SU-DHL-6 (cell line): Measurements from ENCODE around the gene AOC2.

ENCODE experiments used
- EZH2phosphoT487 ChIP-seq: fragments of 200-600 bp; sonication (generic), shearing (Covaris generic); conservative IDR thresholded peaks from 2 replicates; pipeline ENCODE4 v1.6.1; 2018; ENCODE audit warnings: mild to moderate bottlenecking, antibody characterized with exemption, low read length, moderate library complexity, mixed read lengths
- TF ChIP-seq, protein P1 (sequence below): fragments of 200-600 bp; sonication (generic); IDR thresholded peaks from one replicate; pipeline ENCODE4 v1.5.1; 2017; ENCODE audit warnings: antibody characterized with exemption, mild to moderate bottlenecking, low read length, moderate library complexity; ENCODE audit not compliant: insufficient read depth, poor library complexity, severe bottlenecking

DNA sequence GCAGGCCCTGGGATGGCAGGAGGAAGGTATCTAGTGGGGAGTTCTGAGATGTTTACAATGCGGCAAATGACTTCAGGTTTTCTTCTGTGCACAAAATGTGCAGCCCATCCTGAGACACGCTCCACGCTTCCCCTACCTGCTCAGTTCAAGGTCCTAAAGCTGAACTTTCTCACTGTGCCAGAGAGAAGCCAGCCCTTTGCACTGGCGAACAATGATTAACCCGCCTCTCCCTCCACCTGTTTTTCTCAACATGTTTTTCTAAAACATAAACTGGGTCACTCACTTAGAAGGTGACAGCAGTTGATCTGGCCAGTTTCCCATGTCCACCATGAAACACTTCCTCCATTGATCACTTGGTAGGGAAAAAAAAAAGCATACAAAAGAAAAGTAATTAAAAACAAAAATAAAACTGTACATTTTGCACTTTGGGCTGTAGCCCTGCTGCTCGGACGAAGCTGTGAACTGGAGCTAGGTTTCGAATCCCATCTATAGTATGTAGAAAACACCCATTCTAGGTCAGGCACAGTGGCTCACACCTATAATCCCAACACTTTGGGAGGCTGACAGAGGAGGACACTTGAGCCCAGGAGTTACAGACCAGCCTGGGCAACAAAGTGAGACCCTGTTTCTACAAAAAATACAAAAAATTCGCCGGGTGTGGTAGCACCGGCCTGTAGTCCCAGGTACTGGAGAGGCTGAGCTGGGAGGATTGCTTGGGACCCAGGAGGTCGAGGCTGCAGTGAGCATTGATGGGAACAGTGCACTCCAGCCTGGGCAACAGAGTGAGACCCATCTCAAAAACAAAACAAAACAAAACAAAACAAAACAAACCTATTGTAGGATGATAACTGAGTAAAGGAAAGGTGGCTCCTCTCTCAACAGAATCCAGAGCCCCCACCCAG lies 50.2 kb downstream of the AOC2 start:
- TF ChIP-seq, protein P1, sequence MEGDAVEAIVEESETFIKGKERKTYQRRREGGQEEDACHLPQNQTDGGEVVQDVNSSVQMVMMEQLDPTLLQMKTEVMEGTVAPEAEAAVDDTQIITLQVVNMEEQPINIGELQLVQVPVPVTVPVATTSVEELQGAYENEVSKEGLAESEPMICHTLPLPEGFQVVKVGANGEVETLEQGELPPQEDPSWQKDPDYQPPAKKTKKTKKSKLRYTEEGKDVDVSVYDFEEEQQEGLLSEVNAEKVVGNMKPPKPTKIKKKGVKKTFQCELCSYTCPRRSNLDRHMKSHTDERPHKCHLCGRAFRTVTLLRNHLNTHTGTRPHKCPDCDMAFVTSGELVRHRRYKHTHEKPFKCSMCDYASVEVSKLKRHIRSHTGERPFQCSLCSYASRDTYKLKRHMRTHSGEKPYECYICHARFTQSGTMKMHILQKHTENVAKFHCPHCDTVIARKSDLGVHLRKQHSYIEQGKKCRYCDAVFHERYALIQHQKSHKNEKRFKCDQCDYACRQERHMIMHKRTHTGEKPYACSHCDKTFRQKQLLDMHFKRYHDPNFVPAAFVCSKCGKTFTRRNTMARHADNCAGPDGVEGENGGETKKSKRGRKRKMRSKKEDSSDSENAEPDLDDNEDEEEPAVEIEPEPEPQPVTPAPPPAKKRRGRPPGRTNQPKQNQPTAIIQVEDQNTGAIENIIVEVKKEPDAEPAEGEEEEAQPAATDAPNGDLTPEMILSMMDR = no peak
- TF ChIP-seq EZH2phosphoT487 = no peak
